GM18517 (cell line): Measurements from ENCODE around the gene OLFML2A.

Experiments used
- ATAC-seq: cut with Tn5 transposase; IDR thresholded peaks from one replicate; pipeline ENCODE4 v1.9.1; 2021; ENCODE audit warnings: mild to moderate bottlenecking, moderate library complexity; ENCODE audit not compliant: unreplicated experiment

Gene OLFML2A

DNA sequence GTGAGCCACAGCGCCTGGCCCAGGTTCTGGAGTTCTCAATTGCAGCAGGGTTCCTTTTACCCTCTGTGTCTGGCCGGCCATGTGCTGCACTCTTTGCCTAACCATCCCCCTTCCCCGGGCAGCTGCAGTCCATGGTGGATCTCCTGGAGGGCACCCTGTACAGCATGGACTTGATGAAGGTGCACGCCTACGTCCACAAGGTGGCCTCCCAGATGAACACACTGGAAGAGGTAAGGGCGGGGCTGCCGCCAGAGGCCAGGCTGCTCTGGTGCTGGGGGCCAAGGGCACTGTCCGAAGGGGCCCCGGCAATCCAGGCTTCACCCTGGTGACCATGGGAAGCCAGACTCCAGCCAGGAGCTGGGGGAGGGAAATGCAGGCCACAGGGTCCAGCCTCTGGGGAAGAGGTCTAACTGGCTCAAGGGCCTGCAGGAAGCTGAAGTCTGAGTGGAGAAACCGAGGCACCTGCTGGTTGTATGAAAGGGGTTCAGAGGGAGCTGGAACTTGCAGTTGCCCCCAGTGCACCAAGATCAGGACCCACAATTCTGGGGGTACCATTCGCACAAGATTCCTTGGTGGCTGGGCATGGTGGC lies 18.1 kb downstream of the OLFML2A start:
- ATAC-seq = no peak

DNA sequence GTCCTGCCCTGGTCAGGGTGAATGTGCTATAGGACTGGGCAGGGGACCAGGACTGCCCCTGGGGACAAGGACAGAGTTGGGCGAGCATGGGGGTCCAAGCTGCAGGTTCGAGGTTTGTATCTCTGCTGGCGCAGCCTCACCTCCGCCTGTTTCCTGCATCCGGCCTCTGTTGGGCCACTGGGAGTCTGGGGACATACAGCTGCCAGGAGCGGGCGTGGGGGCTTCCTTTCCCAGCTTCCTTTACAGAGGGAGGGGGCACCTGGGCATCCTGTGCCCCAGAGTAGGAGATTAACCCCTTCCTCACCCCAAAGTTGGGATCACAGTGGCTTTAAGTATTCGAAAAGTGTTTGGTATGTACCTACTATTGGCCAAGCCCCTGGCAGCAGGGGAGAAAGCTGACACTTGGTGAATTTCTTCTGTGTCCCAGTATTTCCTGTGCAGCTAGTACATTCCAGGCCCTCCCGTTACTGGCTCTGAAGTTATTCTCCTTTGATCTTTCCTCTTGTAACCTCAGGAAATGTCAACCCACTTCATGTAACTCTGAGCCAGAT lies 19.0 kb downstream of the OLFML2A start:
- no peak for ATAC-seq

DNA sequence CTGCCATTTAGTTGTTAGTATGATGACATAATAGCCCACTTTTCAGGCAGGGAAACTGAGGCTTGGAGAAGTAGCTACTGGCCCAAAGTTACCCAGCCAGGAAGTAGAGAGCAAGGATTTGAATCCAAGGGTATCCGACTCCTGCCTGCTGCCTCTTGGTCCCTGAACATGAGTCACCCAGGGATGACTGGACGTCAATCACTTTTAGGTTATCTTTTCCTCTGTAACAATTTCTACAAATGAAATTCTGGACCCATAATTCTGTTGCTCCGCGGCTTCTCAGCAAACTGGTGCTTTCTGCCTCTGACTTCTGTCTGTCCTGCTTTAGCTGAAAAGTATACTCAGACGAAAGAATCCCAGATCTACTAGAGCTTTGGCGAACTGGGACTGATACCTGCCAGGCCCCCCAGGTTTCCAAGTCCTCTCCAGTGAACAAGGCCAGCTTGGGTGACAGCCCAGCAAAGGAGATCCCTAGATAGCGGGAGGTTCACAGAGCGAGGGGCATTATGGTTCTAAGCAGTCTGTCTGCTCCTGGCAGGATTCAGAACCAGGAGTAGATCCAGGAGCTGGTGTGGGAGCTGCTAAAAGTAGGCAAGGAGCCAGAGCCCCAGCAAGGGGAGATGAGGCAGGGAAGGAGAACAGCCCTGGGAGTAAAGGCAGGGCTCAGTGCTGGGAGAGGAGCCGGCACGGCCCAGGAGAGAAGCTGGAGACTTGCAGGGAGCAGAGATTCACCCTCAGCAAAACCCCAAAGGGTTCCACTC lies 20.6 kb downstream of the OLFML2A start:
- ATAC-seq = no peak

DNA sequence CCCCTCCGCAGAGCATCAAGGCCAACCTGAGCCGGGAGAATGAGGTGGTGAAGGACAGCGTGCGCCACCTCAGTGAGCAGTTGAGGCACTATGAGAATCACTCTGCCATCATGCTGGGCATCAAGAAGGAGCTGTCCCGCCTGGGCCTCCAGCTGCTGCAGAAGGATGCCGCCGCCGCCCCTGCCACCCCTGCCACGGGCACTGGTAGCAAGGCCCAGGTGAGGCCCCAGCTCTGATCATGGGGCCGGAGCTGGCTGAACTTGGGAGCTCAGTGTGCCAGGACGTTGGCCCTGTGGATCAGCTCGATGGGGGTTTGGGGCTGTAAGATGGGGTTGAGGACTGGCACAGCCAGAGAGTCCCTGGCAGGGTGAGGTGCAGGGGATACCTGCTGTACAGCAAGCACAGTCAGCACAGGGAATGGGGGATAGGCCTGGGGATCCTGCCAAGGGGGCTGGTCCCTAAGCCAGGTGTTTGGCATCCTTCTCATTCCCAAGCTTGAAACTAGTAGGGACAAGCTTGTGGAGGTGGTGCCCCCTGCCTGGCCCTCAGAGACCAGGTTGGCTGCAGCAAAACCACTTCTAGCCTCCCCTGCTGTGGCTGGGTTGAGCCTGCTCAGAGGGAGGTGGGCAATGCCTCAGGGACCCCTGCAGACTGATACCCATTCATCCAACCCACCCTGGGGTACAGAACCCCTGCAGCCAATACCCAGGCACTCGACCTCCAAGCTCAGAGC lies 22.5 kb downstream of the OLFML2A start:
- no peak for ATAC-seq

DNA sequence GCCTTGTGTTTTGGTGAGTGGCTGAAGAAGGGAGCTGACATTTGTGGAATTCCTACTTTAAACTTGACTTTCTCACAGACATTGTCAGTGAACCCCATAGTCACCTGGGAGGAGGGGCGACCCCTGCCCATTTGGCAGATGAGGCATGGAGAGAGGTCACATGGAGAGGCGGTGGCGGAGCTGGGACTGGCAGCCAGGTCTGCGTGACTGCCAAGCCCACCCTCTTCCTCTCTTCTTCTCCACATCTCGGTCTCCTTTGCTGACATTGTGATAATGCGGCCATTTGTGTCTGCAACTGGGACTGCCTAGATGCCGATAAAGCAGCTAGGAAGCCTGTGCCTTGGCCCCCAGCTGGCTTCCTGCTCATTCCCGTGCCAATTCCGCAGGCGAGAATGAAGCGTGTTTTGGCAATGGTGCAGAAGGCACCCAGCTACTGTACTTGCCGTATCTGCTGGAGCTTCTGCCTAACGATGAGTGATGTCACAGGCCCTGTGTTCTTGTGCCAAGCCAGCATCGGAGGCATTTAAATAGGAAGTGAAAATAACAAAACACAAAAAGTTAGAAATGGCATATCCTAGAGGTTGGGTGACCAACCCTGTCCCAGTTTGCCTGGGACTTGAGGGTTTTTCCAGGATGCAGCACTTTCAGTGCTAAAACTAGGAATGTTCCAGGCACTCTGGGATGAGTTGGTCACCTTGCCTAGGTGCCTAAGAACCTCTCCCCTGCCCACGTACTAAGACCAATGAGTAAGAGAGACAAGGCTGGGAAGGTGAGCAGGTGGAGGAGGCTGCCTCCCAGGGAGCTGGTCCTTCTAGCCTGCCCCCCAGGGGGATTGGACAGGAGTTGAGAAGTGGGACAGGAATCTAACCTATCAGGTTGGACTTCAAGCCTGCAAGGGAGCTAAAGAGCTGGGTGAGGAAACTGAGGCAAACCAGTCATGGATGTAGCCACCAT lies 23.6 kb downstream of the OLFML2A start:
- ATAC-seq = no peak

DNA sequence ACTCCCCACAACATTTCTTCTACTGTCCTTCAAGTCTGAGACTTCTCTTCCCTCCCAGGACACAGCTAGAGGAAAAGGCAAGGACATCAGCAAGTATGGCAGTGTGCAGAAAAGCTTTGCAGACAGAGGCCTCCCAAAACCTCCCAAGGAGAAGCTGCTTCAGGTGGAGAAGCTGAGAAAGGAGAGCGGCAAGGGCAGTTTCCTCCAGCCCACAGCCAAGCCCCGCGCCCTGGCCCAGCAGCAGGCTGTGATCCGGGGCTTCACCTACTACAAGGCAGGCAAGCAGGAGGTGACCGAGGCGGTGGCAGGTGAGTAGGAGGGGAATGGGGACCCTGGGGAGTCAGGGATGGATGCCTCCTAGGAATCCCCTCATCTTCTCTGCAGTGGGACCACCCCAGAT lies 24.4 kb downstream of the OLFML2A start:
- ATAC-seq = no peak

DNA sequence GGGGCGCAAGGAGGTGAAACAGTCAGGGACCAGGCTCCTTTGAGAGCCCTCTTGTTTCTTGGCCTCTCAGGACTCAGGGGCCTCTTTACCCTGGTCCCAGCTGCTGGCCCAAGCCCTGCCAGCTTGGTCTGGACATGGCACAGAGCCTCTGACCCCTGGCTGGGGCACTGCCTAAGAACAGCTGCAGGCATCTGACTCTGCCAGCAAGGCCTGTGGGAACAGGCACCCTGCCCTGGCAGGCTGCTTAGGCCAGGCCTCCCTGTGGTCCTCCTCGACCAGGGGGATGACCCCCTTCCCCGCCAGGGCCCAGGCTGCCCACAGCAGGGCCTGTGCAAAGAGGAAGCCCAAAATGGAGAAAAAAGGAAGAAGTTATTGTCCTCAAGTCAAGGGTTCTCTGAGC lies 25.5 kb downstream of the OLFML2A start:
- no peak for ATAC-seq

DNA sequence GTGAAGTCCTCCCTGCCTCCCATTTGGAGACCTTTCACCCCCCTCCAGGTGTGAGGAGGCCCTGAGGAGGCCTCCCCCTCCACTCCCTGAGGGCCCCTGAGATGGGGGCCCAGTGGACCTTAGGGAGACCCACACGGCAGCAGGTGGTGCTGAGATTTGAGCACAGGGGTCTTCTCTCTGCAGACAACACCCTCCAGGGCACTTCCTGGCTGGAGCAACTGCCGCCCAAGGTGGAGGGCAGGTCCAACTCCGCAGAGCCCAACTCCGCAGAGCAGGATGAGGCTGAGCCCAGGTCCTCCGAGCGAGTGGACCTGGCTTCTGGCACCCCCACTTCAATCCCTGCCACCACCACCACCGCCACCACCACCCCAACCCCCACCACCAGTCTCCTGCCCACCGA lies 27.0 kb downstream of the OLFML2A start:
- no peak for ATAC-seq

DNA sequence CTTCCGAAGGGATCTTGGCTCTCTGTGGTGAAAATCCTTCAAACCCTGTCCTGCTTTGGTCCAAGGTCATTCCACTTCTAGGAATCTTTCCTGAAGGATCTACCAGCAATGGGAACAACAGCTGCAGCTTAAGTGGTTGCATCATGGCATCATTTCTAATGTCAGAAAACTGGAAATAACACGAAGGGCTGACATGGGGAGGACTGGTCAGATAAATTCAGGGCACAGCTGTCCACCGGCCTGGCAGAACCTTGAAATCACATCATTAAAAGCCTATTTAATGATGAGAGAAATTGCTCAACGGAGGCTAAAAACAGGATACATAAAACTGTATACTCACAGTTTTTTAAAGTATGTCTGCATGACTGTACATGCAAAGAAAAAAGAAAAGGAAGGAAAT lies 28.3 kb downstream of the OLFML2A start:
- ATAC-seq = no peak

DNA sequence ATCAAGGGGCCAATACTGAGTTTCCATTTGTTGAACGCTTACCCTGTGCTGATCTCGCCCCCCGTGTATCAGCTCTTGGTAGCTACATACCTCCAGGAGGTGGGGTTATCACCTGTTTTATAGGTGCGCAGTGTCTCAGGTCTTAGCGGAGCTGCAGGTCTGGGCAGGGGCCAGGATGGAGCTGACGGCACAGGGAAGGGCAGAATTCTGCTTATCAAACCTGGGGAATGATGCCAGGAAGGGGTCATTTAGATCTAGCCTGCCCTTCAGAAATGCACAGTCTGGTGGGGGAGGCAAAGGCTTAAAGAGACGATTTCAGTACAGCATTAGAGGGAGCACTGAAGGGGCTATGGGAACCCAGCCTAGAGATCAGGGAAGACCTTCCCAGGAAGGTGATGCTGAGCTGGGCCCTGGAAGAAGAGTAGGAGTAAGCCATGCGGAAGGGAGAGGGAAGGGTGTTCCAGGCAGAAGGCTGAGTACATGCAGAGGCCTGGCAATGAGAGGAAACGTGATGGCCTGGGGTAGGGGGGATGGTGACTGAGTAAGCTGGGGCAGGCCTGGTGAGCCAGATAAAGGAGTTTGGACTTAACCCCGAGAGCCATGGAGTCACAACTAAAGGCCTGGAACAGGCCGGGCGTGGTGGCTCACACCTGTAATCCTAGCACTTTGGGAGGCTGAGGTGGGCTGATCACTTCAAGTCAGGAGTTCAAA lies 31.5 kb downstream of the OLFML2A start:
- ATAC-seq = no peak

DNA sequence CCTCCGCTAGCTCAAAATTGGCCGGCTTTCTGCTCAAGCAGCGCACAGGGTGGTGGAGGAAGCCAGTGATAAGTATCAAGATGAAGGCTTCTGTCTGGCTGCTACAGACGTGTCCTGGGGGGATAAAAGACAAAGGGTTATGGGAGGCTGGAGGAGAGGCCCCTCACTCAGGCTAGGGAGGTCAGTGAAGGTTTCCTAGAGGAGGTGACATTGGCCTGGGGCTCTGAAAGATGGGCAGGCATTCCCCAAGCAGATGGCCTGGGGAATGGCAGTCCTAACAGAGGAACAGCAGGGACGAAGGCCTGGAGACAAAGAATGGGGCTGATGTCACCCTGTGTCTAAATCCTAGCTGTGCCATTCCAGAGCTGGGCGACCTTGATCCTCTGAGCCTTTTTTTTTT lies 32.3 kb downstream of the OLFML2A start:
- ATAC-seq = no peak

DNA sequence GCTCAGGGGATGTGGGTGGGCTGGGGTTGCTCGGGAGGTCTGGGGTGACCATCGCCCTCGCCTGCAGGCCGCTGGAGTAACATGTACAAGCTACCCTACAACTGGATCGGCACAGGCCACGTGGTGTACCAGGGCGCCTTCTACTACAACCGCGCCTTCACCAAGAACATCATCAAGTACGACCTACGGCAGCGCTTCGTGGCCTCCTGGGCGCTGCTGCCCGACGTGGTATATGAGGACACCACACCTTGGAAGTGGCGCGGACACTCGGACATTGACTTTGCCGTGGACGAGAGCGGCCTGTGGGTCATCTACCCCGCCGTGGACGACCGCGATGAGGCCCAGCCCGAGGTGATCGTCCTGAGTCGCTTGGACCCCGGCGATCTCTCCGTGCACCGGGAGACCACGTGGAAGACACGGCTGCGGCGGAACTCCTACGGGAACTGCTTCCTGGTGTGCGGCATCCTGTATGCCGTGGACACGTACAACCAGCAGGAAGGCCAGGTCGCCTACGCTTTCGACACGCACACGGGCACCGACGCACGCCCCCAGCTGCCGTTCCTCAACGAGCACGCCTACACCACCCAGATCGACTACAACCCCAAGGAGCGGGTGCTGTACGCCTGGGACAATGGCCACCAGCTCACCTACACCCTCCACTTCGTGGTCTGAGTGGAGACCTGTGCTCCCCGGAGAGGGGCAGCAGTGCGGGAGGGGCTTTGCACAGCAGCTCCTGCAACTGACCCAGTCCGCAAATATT lies 33.0 kb downstream of the OLFML2A start:
- no peak for ATAC-seq

DNA sequence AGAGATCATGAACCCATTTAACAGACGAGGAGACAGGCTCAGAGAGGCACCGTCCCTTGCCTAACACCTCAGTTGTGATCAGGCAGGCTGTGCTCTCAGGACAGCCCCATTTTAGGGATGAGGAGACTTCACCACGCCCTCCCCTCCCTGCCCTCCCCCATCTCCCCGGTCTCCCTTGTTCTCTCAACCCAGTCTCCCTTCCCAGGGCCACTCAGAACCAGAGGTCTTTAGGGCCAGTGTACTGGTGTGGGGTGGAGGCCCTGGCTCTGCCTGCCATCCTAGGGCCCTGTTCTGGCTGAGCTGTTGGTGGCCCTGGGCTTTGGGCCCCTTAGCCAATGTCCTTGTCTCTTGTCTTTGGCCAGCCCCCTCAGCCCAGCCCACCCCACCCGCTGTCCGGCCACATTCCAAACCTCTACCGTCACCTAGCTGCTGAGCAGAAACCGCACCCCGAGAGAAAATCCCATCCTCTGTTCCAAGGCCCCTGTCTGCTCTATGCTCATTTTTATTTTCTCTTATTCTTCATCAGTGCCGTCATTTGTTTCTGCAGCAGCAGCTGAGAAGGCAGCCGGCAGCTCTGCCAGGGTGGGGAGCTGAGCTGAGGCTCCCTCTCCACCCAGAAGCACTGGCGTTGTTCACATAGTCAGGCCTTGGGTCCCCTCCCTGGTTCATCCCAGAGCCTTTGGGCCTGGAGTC lies 33.9 kb downstream of the OLFML2A start:
- no peak for ATAC-seq

DNA sequence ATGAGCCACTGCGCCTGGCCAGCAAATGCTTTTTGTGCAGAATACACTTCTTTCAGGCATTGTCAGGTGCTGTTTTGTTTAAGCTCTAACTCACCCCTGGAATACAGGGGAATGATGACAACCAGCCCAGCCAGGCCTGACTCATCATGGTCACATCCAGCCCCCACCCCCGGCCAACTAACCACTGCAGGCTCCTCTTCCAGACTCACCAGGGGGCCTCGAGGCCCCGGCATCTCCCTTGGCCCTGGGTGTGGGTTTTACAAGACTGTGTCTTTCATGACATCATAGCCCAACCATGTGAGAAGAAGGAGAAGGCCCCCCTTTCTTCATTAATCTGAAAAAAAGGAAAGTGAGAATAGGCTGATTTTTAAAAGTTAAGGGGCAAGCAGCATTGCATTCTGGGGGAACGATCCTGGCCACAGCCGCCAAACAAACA lies 35.5 kb downstream of the OLFML2A start:
- no peak for ATAC-seq

DNA sequence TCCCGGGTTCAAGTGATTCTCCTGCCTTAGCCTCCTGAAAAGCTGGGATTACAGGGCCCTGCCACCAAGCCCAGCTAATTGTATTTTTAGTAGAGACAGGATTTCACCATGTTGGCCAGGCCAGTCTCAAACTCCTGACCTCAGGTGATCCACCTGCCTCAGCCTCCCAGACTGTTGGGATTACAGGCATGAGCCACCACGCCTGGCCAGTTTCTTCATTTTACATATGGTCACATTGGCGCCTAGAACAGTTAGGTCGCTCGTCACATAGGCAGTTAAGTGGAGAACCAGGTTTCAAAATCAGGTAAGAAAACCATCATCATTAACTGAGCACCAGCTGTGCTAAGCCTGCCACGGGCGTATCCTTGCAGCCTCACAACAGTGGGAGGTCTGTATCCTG lies 36.1 kb downstream of the OLFML2A start:
- no peak for ATAC-seq

DNA sequence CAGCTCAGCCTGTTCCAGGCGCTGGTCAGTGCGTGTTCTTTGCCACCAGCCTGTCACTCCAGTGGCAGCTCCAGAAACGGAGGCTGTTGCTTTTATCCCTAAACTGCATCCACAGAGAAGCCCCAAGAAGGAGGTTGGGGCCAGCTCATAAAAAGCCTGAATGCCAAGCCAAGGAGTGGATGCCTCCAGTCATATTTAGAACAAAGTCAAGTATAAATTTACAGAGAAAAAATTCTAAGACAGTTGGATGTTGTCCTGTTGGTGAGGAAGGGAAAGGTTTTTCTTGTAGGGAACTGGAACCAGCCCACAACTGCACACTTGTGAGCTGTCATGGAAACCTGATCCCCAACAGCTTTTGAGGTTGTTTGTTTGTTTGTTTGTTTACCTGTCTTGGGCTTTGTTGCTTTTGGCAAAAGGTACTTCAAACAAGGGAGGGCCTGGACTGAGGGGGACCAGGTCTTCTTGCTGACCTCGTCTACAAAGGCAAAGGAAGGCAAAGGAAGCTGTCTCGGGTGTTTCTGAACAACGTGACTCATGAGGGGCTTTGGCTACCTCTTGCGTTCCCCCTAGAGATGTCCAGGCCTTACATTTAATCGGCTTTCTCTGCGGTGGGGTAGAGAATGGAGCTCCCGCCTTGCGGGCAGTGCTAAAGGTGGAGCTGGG lies 36.7 kb downstream of the OLFML2A start:
- ATAC-seq = no peak

DNA sequence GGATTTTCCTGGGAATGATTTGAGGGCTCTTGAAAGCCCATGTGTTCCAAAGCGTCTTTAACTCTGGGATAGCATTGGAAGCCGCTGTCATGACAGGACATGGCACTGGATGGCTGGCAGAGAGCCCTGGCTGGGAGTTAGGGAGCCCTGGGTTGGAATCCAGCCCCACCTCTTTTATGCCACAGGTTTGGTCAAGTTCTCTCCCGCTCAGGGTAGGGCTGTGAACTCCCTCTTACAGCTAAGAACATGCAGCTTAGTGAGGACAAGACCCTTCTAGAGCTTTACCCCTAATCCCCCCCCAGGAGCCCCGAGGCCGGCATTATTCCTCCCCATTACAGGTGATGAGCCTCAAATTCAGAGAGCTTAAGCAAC lies 37.2 kb downstream of the OLFML2A start:
- no peak for ATAC-seq

DNA sequence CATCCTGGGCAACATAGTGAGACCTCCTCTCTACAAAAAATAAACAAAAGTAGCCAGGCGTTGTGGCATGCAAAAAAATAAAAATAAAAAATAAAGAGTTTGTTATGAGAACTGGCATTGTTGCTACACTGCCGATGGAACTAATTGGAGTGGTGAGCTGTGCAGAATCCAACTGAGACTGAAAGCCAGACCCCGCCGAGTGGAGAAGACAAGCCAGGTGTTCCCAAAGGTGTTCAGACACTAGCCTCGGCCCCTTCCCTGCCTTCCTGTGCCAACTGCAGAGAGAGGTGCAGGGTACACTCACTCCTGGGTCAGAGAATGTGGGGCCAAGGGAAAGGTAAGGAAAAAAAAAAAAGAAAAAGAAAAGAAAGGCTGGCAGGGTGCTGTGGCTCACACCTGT lies 38.7 kb downstream of the OLFML2A start:
- ATAC-seq = no peak
